Measurements from ENCODE around the gene UMAD1.

Gene UMAD1

GRCh38 chr7:7764520-7765396, 124.2 kb downstream of the UMAD1 start:
- DNase-seq (ENCODE audit: low read depth): no peak

DNA sequence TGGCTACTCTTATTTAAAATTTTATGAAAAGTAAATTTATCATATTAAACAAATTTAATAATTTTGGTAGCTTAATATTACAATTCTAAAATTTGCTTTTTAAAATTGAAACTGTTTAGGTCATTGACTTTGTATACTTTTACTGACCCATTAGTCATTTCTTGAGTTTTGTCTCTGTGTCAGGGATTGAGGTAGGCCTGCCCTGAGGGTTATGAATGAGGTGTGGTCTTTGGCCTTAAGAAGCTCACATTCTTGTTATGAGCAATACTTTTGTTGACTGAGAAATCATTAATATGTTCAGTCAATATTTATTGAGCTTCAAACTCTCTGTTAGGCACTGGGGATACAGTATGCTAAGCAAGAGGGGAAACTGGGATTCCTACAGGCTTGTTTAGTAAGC, 124.9 kb downstream of the UMAD1 start:
- DNase-seq (ENCODE audit: low read depth): no peak

GRCh38 chr7:7766671-7767070, 126.1 kb downstream of the UMAD1 start:
- DNase-seq (ENCODE audit: low read depth): no peak

DNA sequence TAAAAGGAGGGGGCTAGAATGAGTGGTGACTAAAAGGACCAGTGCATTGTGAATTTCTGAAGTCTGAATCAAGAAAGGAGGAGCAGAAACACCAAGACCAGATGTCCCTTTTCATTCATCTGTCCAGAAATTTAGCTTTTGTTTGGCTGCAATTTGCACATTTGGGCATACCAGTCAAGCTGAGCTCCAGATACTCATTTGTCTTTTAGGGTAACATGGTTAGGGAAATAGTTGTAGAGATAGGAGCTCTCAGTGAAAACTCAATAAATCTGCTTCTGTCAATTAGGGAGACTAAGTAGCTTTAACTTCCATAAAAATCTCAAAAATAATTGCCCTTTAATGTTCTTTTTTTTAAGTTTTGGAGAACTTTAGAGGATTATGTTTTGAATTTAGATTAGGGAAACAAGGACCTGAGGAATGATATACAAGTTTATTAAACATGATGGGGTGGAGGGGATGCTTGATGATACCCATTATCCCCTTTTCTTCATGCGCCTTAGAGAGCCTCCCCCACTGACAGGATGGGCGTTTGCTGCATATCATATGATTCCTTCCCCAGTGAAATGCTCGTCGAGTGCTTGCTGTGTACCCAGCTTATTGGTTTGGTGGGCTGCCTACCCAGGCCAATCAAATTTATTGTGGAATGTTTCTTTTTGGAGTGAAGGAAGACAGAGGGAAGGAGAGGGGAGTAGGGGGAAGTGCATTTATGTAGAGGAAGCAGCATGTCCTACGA, 128.6 kb downstream of the UMAD1 start:
- DNase-seq (ENCODE audit: low read depth): no peak

GRCh38 chr7:7769710-7770627, 129.4 kb downstream of the UMAD1 start:
- DNase-seq (ENCODE audit: low read depth): no peak

GRCh38 chr7:7771452-7771851, 130.9 kb downstream of the UMAD1 start:
- DNase-seq (ENCODE audit: low read depth): no peak

DNA sequence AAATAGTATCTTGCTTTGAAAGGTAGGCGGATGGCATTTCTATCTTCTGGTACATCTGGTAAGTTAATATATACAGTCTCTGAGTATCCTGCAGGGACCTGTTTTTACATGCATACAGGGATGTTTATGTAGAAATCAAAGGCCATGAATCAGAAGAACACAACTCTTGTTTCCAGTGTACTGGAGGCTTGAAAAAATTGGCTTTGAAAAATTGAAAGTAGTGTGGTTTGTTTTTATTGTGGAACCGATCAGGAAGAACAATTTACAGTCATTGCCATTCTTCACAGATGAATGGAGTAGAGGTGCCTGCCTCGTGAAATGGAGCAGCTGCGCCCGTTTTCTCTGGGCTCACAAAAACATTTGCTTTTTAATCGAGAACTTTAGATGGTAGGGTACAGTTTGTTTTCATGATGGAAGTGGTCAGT, 131.9 kb downstream of the UMAD1 start:
- DNase-seq (ENCODE audit: low read depth): no peak

DNA sequence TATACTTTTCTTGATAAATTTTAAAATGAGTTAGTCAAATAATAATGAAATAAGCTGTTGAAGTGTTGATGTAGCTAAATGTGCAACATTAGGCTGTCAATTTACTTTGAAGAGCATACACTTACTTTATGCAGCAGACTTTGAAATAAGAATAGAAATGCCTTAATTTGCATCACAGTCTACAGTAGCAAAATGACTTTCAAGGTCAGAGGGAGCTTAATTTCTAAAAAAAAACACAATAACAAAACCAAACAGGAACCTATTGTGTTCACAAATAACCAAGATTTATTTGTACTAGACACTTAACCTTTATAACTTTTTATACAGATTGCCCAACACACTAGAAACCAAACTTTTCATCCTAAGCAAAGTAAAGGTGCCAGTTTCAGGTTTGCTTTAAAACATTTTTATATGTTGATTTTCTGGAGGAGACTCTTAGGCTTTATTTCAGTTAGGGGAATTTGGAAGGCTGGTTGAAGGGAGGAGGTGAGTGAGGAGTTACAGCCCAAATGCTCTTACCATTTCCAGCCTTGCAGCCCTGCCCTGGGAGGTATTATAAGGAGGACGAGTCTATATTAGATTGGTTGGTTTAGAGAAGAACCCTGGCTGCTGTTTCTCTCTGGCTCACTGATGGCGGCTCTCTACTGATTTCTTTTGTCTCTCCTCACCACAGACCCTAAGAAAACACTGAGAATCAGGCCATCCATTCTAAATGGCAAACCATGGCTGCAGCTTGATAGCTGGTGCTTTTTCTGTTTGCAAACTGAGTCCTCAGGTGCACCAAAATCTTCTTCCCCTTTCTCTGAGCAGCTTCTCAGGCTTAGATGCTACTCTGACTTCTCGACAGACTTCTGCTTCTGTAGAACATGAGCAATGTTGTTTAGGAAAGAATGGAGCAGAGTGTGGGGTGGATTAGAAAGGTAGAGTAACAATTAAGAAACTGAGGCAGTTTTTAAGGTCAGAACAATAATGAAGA, 133.1 kb downstream of the UMAD1 start:
- no peak for DNase-seq (ENCODE audit: low read depth)

- no peak for DNase-seq (ENCODE audit: low read depth)
Measured at GRCh38 chr7:7779888-7780287, 139.3 kb downstream of the UMAD1 start.

GRCh38 chr7:7783001-7783400, 142.4 kb downstream of the UMAD1 start:
- no peak for DNase-seq (ENCODE audit: low read depth)

DNA sequence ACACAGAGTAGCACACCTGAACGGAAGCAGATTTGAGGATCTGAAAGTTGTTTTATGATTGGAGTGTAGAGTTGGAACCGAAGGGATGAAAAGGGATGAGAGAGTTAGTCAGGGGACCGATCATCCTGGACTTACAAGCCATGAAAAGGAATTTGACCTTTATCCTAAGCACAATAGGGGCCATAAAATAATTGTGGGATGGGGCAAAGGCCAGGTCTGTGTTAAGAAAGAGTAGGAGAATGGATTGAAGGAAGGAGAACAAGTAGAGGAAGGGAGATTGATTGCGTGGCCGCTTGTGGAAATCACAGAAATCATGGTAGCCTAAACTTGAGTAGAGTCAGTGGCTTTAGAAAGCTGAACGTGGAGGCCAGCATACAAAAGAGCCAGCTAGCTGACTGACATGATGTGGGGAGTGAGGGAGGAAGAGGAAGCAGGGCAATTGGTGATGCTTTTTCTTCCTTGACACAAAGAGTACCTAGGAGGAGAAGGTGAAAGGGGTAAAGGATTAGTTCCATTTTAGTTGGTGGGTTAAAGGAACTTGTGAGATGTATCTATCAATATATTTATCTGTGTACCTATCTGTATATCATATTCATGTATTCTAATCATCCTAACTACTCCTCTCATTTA, 144.9 kb downstream of the UMAD1 start:
- DNase-seq (ENCODE audit: low read depth): no peak

DNA sequence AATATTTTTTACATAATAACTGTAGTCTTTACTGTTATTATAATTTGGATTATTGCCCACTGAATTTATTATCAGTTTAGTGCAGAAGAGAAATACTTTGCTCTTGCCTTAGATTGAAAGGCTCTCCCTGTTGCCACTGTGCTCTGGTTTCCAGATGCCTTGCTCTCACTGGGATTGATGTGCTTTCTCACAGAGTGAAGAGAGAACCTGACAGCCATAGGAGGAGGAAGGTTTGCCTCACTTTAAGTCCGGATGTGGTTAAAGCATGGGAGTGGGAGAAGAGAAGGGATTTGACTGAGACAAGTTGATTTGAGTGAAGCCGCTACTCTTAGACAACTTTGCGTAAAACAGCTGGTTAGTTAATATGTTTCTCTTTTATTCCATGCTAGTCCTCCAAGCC, 146.0 kb downstream of the UMAD1 start:
- no peak for DNase-seq (ENCODE audit: low read depth)

DNA sequence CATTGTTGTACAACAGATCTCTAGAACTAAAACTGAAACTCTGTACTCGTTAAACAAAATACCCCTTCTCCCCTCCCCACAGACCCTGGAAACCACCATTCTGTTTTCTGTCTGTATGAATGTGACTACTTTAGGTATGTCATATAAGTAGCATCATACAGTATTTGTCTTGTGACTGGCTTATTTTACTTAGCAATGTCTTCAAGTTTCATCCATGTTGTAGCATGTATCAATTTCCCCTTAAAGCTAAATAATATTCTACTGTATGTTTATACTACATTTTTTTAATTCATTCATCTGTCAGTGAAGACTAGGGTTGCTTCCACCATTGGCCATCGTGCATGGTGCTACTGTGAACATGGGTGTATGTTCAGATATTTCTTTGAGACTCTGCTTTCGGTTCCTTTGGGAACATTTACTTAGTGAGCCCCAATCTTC, 149.0 kb downstream of the UMAD1 start:
- no peak for DNase-seq (ENCODE audit: low read depth)

- no peak for DNase-seq (ENCODE audit: low read depth)
Measured at GRCh38 chr7:7790041-7790741, 149.6 kb downstream of the UMAD1 start.

- no peak for DNase-seq (ENCODE audit: low read depth)
Measured at GRCh38 chr7:7791523-7791922, 151.0 kb downstream of the UMAD1 start.

DNA sequence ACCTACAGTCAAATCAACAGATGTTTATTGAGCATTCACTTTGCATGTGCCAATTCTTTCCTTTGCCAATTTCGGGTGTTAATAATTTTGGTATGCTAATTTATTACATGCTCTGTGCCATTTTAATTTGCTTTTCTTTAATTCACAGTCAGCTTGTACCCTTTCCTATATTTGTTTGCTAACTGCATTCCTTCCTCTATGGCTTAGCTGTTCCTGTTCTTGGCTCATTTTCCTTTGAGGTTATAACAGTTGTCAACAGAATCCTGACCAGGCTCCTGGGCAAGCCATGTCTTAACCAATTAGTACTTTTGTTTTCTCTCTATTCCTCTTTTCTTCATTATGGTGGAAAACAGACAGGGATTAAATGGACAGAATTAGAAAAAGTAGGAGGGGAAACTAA, 151.5 kb downstream of the UMAD1 start:
- DNase-seq (ENCODE audit: low read depth): no peak

DNA sequence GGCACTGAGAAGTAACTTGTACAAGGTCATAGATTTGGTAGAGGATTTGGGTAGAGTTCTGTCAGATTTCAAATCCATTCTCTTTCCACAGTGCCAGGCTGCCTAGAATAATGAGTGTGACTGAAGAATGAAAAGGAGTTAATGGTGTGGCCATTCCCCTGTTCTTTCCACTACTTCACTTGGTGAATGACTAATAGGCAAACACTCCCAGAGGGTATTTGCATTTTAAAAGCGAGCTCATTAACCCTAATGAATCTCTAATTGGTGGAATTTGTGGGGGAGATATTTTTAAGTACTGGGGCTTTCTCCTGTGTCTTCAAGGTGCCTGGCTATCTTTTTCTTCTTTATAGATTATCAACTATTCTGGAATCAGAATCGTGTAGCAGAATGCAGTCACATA, 152.7 kb downstream of the UMAD1 start:
- no peak for DNase-seq (ENCODE audit: low read depth)

- DNase-seq (ENCODE audit: low read depth): no peak
Measured at GRCh38 chr7:7793921-7794320, 153.4 kb downstream of the UMAD1 start.

GRCh38 chr7:7795203-7795602, 154.7 kb downstream of the UMAD1 start:
- no peak for DNase-seq (ENCODE audit: low read depth)

DNA sequence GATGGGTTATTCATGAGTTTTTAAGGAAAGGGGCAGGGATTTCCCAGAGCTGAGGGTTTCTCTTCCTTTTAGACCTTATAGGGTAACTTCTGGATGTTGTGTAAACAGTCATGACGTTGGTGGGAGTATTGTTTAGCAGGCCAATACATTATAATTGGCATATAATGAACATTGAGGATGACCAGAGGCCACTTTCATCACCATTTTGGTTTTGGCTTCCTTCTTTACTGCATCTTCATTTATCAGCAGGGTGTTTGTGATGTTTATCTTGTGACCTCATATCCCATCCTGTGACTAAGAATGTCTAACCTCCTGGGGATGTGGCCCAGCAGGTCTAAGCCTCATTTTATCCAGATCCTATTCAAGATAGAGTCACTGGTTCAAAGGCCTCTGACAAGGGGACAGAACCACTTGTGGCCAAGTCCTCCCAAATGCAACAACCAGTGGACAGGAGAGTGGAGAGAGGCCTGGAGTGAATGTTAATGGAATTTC, 155.1 kb downstream of the UMAD1 start:
- no peak for DNase-seq (ENCODE audit: low read depth)
